ENCODE data around the gene PKD2. TPM values are rescaled to one million over a fixed set of nuclear protein-coding genes. Genes with fewer than 3 reads are reported as not detected.
"Not testable (repeated sequence)": the region's sequence is repeated elsewhere in the genome, so short reads cannot be mapped to it uniquely, and the experiment has no call there.

Gene PKD2
- total RNA-seq, 1 donor from 2014 or later = 33.4 TPM

- no peak for DNase-seq
Observed at GRCh38 chr4:87986508-87986907, 20.9 kb upstream of the PKD2 start.

GRCh38 chr4:87989765-87990164, 17.7 kb upstream of the PKD2 start:
- DNase-seq = no peak

- DNase-seq = no peak
Observed at GRCh38 chr4:87995435-87995834, 12.0 kb upstream of the PKD2 start.

GRCh38 chr4:87999191-87999691, 8.2 kb upstream of the PKD2 start:
- not testable (repeated sequence) for DNase-seq

GRCh38 chr4:88001871-88002270, 5.6 kb upstream of the PKD2 start:
- no peak for DNase-seq

- DNase-seq = no peak
Observed at GRCh38 chr4:88002786-88003185, 4.6 kb upstream of the PKD2 start.

GRCh38 chr4:88003261-88003660, 4.2 kb upstream of the PKD2 start:
- DNase-seq = no peak

GRCh38 chr4:88005076-88005475, 2.4 kb upstream of the PKD2 start:
- DNase-seq = peak; percentile 72

GRCh38 chr4:88005946-88006345, 1.5 kb upstream of the PKD2 start:
- no peak for DNase-seq

GRCh38 chr4:88006956-88007303, 505 bp upstream of the PKD2 start:
- no peak for DNase-seq

GRCh38 chr4:88008122-88008742, 797 bp downstream of the PKD2 start:
- no peak for DNase-seq

GRCh38 chr4:88008743-88009171, 1.3 kb downstream of the PKD2 start:
- no peak for DNase-seq

GRCh38 chr4:88009871-88010270, 2.4 kb downstream of the PKD2 start:
- DNase-seq = no peak

- DNase-seq = no peak
Observed at GRCh38 chr4:88010966-88011365, 3.5 kb downstream of the PKD2 start.

GRCh38 chr4:88012647-88013046, 5.2 kb downstream of the PKD2 start:
- no peak for DNase-seq

- DNase-seq = no peak
Observed at GRCh38 chr4:88014386-88014905, 7.0 kb downstream of the PKD2 start.

- no peak for DNase-seq
Observed at GRCh38 chr4:88015659-88016295, 8.3 kb downstream of the PKD2 start.

- peak; percentile 88 for DNase-seq
Observed at GRCh38 chr4:88017516-88018297, 10.3 kb downstream of the PKD2 start.

GRCh38 chr4:88018466-88018865, 11.0 kb downstream of the PKD2 start:
- no peak for DNase-seq

- DNase-seq = no peak
Observed at GRCh38 chr4:88021824-88022223, 14.4 kb downstream of the PKD2 start.

GRCh38 chr4:88022289-88022688, 14.9 kb downstream of the PKD2 start:
- DNase-seq = no peak

- not testable (repeated sequence) for DNase-seq
Observed at GRCh38 chr4:88025868-88026661, 18.6 kb downstream of the PKD2 start.

Measured in skin of body (tissue), 2 donors.